NT2/D1 (cell line): Measurements from ENCODE around the gene UNC5C.

Source experiments
- DNase-seq: peaks from one replicate; pipeline ENCODE4 v3.0.0-alpha.2; 2011; ENCODE audit warnings: low read depth, low spot score
- H3K27me3 ChIP-seq: 2 replicates; pipeline ENCODE4 v1.6.0; 2011; ENCODE audit warnings: mild to moderate bottlenecking; ENCODE audit not compliant: insufficient read length, insufficient read depth
- H3K36me3 ChIP-seq: 2 replicates; pipeline ENCODE4 v1.6.1; 2011; ENCODE audit warnings: mild to moderate bottlenecking, low read length, mixed read lengths; ENCODE audit not compliant: insufficient read depth, insufficient read length
- H3K4me1 ChIP-seq: 2 replicates; pipeline ENCODE4 v1.5.1; 2011; ENCODE audit not compliant: insufficient read depth, insufficient read length
- H3K4me3 ChIP-seq: 2 replicates; pipeline ENCODE4 v1.5.1; 2011; ENCODE audit warnings: low read depth; ENCODE audit not compliant: insufficient read length
- H3K9ac ChIP-seq: 2 replicates; pipeline ENCODE4 v1.6.0; 2011; ENCODE audit warnings: low read depth; ENCODE audit not compliant: insufficient read length
- H3K9me3 ChIP-seq: 2 replicates; pipeline ENCODE4 v1.5.1; 2011; ENCODE audit warnings: mild to moderate bottlenecking, low read length; ENCODE audit not compliant: insufficient read depth
- SUZ12 ChIP-seq: IDR thresholded peaks from 2 replicates; pipeline ENCODE4 v1.6.1; 2011; ENCODE audit not compliant: insufficient read length, insufficient read depth; ENCODE audit errors: extremely low read depth
- YY1 ChIP-seq: IDR thresholded peaks from 2 replicates; pipeline ENCODE4 v1.6.1; 2011; ENCODE audit not compliant: insufficient read length, insufficient read depth
- ZNF274 ChIP-seq: IDR thresholded peaks from 2 replicates; pipeline ENCODE4 v1.6.1; 2011; ENCODE audit warnings: mild to moderate bottlenecking, low read depth, low read length

Gene UNC5C

GRCh38 chr4:95232358-95233156 is 316.2 kb downstream of the UNC5C start:
- no peak for DNase-seq
- no peaks in the 10 kb centered on the region for H3K4me1 ChIP-seq
- H3K27me3 ChIP-seq: no peaks in the 10 kb centered on the region
- no peaks in the 10 kb centered on the region for H3K9me3 ChIP-seq
- no peak overlapping the region for H3K4me3 ChIP-seq
- no peaks in the 10 kb centered on the region for H3K36me3 ChIP-seq
- no peak for TF ChIP-seq YY1
- no peak for TF ChIP-seq ZNF274
- TF ChIP-seq SUZ12: no peak
- no peak overlapping the region for H3K9ac ChIP-seq

- TF ChIP-seq SUZ12 (no peak), ZNF274 (no peak), YY1 (no peak)
- H3K9me3 ChIP-seq: no peaks in the 10 kb centered on the region
- DNase-seq: no peak
Measured at GRCh38 chr4:95231681-95232080, 317.1 kb downstream of the UNC5C start.

GRCh38 chr4:95225849-95226248 is 322.9 kb downstream of the UNC5C start:
- Histone ChIP-seq H3K27me3 (no peaks in the 10 kb centered on the region), H3K9ac (no peak overlapping the region), H3K4me3 (no peak overlapping the region), H3K9me3 (no peaks in the 10 kb centered on the region), H3K36me3 (no peaks in the 10 kb centered on the region), H3K4me1 (no peaks in the 10 kb centered on the region)
- no peak for TF ChIP-seq ZNF274
- TF ChIP-seq YY1: no peak
- TF ChIP-seq SUZ12: no peak
- no peak for DNase-seq

More at GRCh38 chr4:95231681-95232080, 317.1 kb downstream of the UNC5C start:
- Histone ChIP-seq H3K36me3 (no peaks in the 10 kb centered on the region), H3K4me3 (no peak overlapping the region), H3K9ac (no peak overlapping the region), H3K27me3 (no peaks in the 10 kb centered on the region), H3K4me1 (no peaks in the 10 kb centered on the region)

GRCh38 chr4:95224402-95224801 is 324.4 kb downstream of the UNC5C start:
- H3K4me3 ChIP-seq: no peak overlapping the region
- no peak for DNase-seq
- no peaks in the 10 kb centered on the region for H3K36me3 ChIP-seq
- H3K27me3 ChIP-seq: no peaks in the 10 kb centered on the region
- H3K9ac ChIP-seq: no peak overlapping the region
- no peaks in the 10 kb centered on the region for H3K4me1 ChIP-seq
- TF ChIP-seq ZNF274: no peak
- no peaks in the 10 kb centered on the region for H3K9me3 ChIP-seq

- no peak for DNase-seq
Measured at GRCh38 chr4:95220205-95221175, 328.3 kb downstream of the UNC5C start.

GRCh38 chr4:95219109-95219508 is 329.7 kb downstream of the UNC5C start:
- H3K27me3 ChIP-seq: no peaks in the 10 kb centered on the region
- H3K4me3 ChIP-seq: no peak overlapping the region
- H3K36me3 ChIP-seq: no peaks in the 10 kb centered on the region
- H3K9me3 ChIP-seq: no peaks in the 10 kb centered on the region
- TF ChIP-seq SUZ12 (no peak), YY1 (no peak), ZNF274 (no peak)
- H3K9ac ChIP-seq: no peak overlapping the region
- H3K4me1 ChIP-seq: no peaks in the 10 kb centered on the region
- no peak for DNase-seq

More at GRCh38 chr4:95220205-95221175, 328.3 kb downstream of the UNC5C start:
- Histone ChIP-seq H3K4me1 (no peaks in the 10 kb centered on the region), H3K9me3 (no peaks in the 10 kb centered on the region), H3K9ac (no peak overlapping the region), H3K4me3 (no peak overlapping the region), H3K36me3 (no peaks in the 10 kb centered on the region), H3K27me3 (no peaks in the 10 kb centered on the region)
- no peak for TF ChIP-seq ZNF274
- TF ChIP-seq YY1: no peak
- no peak for TF ChIP-seq SUZ12

GRCh38 chr4:95217197-95217596 is 331.6 kb downstream of the UNC5C start:
- DNase-seq: no peak
- no peak for TF ChIP-seq ZNF274
- no peak for TF ChIP-seq YY1
- no peak for TF ChIP-seq SUZ12
- Histone ChIP-seq H3K4me3 (no peak overlapping the region), H3K9ac (no peak overlapping the region), H3K9me3 (no peaks in the 10 kb centered on the region), H3K27me3 (no peaks in the 10 kb centered on the region), H3K4me1 (no peaks in the 10 kb centered on the region), H3K36me3 (no peaks in the 10 kb centered on the region)
